Glutamatergic neuron (in vitro differentiated cells): ENCODE data around the gene GSC2. TPM values are rescaled to one million over a fixed set of nuclear protein-coding genes. Genes with fewer than 3 reads are reported as not detected.

Experiments used
- DNase-seq: peaks from one replicate; pipeline ENCODE4 v3.0.0; 2022
- H3K27ac Mint-ChIP-seq: one replicate; pipeline ENCODE4 v1.8.0; 2020; ENCODE audit warnings: mild to moderate bottlenecking, mixed read lengths, inconsistent platforms; ENCODE audit not compliant: unreplicated experiment
- H3K27me3 Mint-ChIP-seq: one replicate; pipeline ENCODE4 v1.8.0; 2020; ENCODE audit warnings: mild to moderate bottlenecking, moderate library complexity, mixed read lengths, inconsistent platforms; ENCODE audit not compliant: unreplicated experiment
- H3K36me3 Mint-ChIP-seq: one replicate; pipeline ENCODE4 v1.8.0; 2020; ENCODE audit warnings: mild to moderate bottlenecking, mixed read lengths, inconsistent platforms; ENCODE audit not compliant: unreplicated experiment
- H3K4me1 Mint-ChIP-seq: one replicate; pipeline ENCODE4 v1.8.0; 2020; ENCODE audit warnings: mild to moderate bottlenecking, low read depth, mixed read lengths, inconsistent platforms; ENCODE audit not compliant: unreplicated experiment
- H3K4me3 Mint-ChIP-seq: one replicate; pipeline ENCODE4 v1.8.0; 2020; ENCODE audit warnings: mild to moderate bottlenecking, mixed read lengths, inconsistent platforms; ENCODE audit not compliant: unreplicated experiment
- H3K9me3 Mint-ChIP-seq: one replicate; pipeline ENCODE4 v1.8.0; 2020; ENCODE audit warnings: mild to moderate bottlenecking, moderate library complexity, mixed read lengths, inconsistent platforms; ENCODE audit not compliant: unreplicated experiment
- CTCF ChIP-seq: fragments of 200-600 bp; sonication (generic); IDR thresholded peaks from one replicate; pipeline ENCODE4 v1.5.0; 2021; ENCODE audit not compliant: partially characterized antibody, unreplicated experiment
- total RNA-seq: library from RNA; stranded (reverse); fragmentation: NEBNext Ultra II Directional; extraction: Animal tissue kit (Norgen Biotek cat#: 25700); gene quantifications from one replicate; pipeline ENCODE4 v1.2.1, GENCODE V29; 2021; ENCODE audit not compliant: unreplicated experiment

GSC2 gene
- total RNA-seq, 1 donor from 2014 or later = not detected

- TF ChIP-seq CTCF = no peak
- DNase-seq = no peak
- Mint-ChIP-seq H3K4me3 (no peak overlapping the region), H3K4me1 (peaks cover 6% of the 10 kb centered on the region), H3K9me3 (peaks cover 2% of the 10 kb centered on the region), H3K27me3 (peaks cover 8% of the 10 kb centered on the region), H3K36me3 (no peaks in the 10 kb centered on the region), H3K27ac (no peak overlapping the region)
These were observed 34.3 kb upstream of the GSC2 start for GRCh38 chr22:19184276-19184997.

GRCh38 chr22:19183216-19183615 lies 33.1 kb upstream of the GSC2 start:
- Mint-ChIP-seq H3K4me3 (no peak overlapping the region), H3K36me3 (no peaks in the 10 kb centered on the region), H3K27me3 (peaks cover 10% of the 10 kb centered on the region), H3K27ac (no peak overlapping the region), H3K4me1 (peaks cover 6% of the 10 kb centered on the region), H3K9me3 (peaks cover 2% of the 10 kb centered on the region)
- no peak for DNase-seq
- TF ChIP-seq CTCF = no peak

GRCh38 chr22:19182472-19183157 lies 32.5 kb upstream of the GSC2 start:
- peaks cover 2% of the 10 kb centered on the region for H3K9me3 Mint-ChIP-seq
- H3K4me3 Mint-ChIP-seq = no peak overlapping the region
- no peak for DNase-seq
- TF ChIP-seq CTCF = no peak
- peaks cover 10% of the 10 kb centered on the region for H3K27me3 Mint-ChIP-seq
- peaks cover 6% of the 10 kb centered on the region for H3K4me1 Mint-ChIP-seq
- no peak overlapping the region for H3K27ac Mint-ChIP-seq
- no peaks in the 10 kb centered on the region for H3K36me3 Mint-ChIP-seq

- Mint-ChIP-seq H3K27ac (no peak overlapping the region), H3K4me1 (peaks cover 6% of the 10 kb centered on the region), H3K9me3 (no peaks in the 10 kb centered on the region), H3K27me3 (peaks cover 10% of the 10 kb centered on the region), H3K4me3 (no peak overlapping the region), H3K36me3 (no peaks in the 10 kb centered on the region)
- no peak for TF ChIP-seq CTCF
- DNase-seq = no peak
These were observed 31.8 kb upstream of the GSC2 start for GRCh38 chr22:19181786-19182471.
